GM12878 (cell line): ENCODE results near the gene CAPN2. TPM values are rescaled to one million over a fixed set of nuclear protein-coding genes. Genes with fewer than 3 reads are reported as not detected.

Source experiments
- ATAC-seq: fragments of 200-7000 bp; cut with Tn5 transposase; 3 replicates; pipeline ENCODE4 v1.9.1; 2020; ENCODE audit warnings: mild to moderate bottlenecking, moderate library complexity
- BruUV-seq: library from RNA; stranded (reverse); fragments of 400-500 nt; replicated peaks from 2 replicates; lab custom pipeline; 2021; lab: Mats Ljungman, UMichigan
- CTCF ChIA-PET: fragments of 300-600 bp; sonication (Branson Sonifier 250); formaldehyde crosslinking; extraction: SDS; loops from one replicate; lab custom pipeline; 2021; ENCODE audit warnings: inconsistent platforms; lab: Yijun Ruan, JAX
- POLR2A ChIA-PET: fragments of 350-600 bp; formaldehyde crosslinking; extraction: SDS; loops from one replicate; lab custom pipeline; 2021; ENCODE audit warnings: inconsistent platforms; lab: Charles Lee
- RAD21 ChIA-PET: fragments of 300-600 bp; sonication (Branson Sonifier 250); formaldehyde crosslinking; loops from one replicate; lab custom pipeline; 2023; ENCODE audit warnings: antibody characterized with exemption; ENCODE audit not compliant: unreplicated experiment; lab: Charles Lee
- SMC1A ChIA-PET: fragments of 300-600 bp; sonication (Branson Sonifier 250); formaldehyde crosslinking; loops from one replicate; lab custom pipeline; 2023; ENCODE audit not compliant: unreplicated experiment, uncharacterized antibody; lab: Charles Lee
- DNase-seq: peaks from one replicate; pipeline ENCODE4 v3.0.0-alpha.2; 2011; ENCODE audit warnings: low read depth, low spot score
- FAIRE-seq: peaks from 3 replicates; lab custom pipeline; 2011; peaks lifted over from hg19 to GRCh38; lab: Jason Lieb, UNC
- H2AFZ ChIP-seq: 2 replicates; pipeline ENCODE4 v1.6.0; 2011; ENCODE audit warnings: low read depth, low read length, control low read depth; ENCODE audit not compliant: control insufficient read depth
- H3K27ac ChIP-seq: 2 replicates; pipeline ENCODE4 v1.5.1; 2011; ENCODE audit warnings: control low read depth; ENCODE audit not compliant: control insufficient read depth, insufficient read depth
- H3K27me3 ChIP-seq, 2 experiments: replicated peaks in 1 of 2; 2 replicates each; pipeline versions ENCODE4 v1.6.0 to v1.6.1; 2011; ENCODE audit warnings: low read length in 1 of 2; ENCODE audit not compliant: control insufficient read depth in 2 of 2, insufficient read depth in 2 of 2
- H3K36me3 ChIP-seq, 2 experiments: 2 replicates each; pipeline ENCODE4 v1.5.1; 2011; ENCODE audit warnings: low read length in 1 of 2; ENCODE audit not compliant: control insufficient read depth in 2 of 2, insufficient read depth in 2 of 2
- H3K4me1 ChIP-seq: 2 replicates; pipeline ENCODE4 v1.6.1; 2011; ENCODE audit warnings: mild to moderate bottlenecking, low read length, moderate library complexity, mixed read lengths; ENCODE audit not compliant: control insufficient read depth, insufficient read depth
- H3K4me2 ChIP-seq: 2 replicates; pipeline ENCODE4 v1.6.0; 2011; ENCODE audit warnings: control low read depth; ENCODE audit not compliant: control insufficient read depth, insufficient read depth
- H3K4me3 ChIP-seq: fragments of 200-600 bp; sonication (generic); 2 replicates; pipeline ENCODE4 v1.5.1; 2016
- H3K79me2 ChIP-seq: 2 replicates; pipeline ENCODE4 v1.6.0; 2011; ENCODE audit warnings: low read length; ENCODE audit not compliant: control insufficient read depth, insufficient read depth
- H3K9ac ChIP-seq: 2 replicates; pipeline ENCODE4 v1.8.0; 2011; ENCODE audit warnings: low read length, control low read depth, mixed read lengths; ENCODE audit not compliant: control insufficient read depth, insufficient read depth
- H3K9me3 ChIP-seq: replicated peaks from 3 replicates; pipeline ENCODE4 v1.5.1; 2011; ENCODE audit warnings: mild to moderate bottlenecking, low read length; ENCODE audit not compliant: control insufficient read depth, insufficient read depth
- H4K20me1 ChIP-seq: 2 replicates; pipeline ENCODE4 v1.6.0; 2011; ENCODE audit not compliant: control insufficient read depth, insufficient read depth
- CREB1 ChIP-seq: IDR thresholded peaks from 2 replicates; pipeline ENCODE4 v1.6.1; 2012; ENCODE audit warnings: low read depth, mild to moderate bottlenecking, inconsistent platforms
- CREM ChIP-seq: IDR thresholded peaks from 2 replicates; pipeline ENCODE4 v1.6.1; 2014; ENCODE audit warnings: antibody characterized with exemption, low read depth
- EED ChIP-seq: sonication (generic); IDR thresholded peaks from 2 replicates; pipeline ENCODE4 v1.6.1; 2016; ENCODE audit warnings: antibody characterized with exemption, low read depth
- GATAD2B ChIP-seq: fragments of 450-650 bp; conservative IDR thresholded peaks from 2 replicates; pipeline ENCODE4 v1.6.1; 2017; ENCODE audit warnings: low read depth, mild to moderate bottlenecking, moderate library complexity
- LARP7 ChIP-seq: fragments of 450-650 bp; IDR thresholded peaks from 2 replicates; pipeline ENCODE4 v1.6.1; 2017; ENCODE audit warnings: mild to moderate bottlenecking
- NFXL1 ChIP-seq: fragments of 450-650 bp; IDR thresholded peaks from 2 replicates; pipeline ENCODE4 v1.6.1; 2017; ENCODE audit warnings: antibody characterized with exemption, mild to moderate bottlenecking, borderline replicate concordance
- SMC3 ChIP-seq: IDR thresholded peaks from 2 replicates; pipeline ENCODE4 v1.6.1; 2011; ENCODE audit warnings: low read length, improper control_type of control experiment, borderline replicate concordance
- ZNF24 ChIP-seq: fragments of 450-650 bp; IDR thresholded peaks from 2 replicates; pipeline ENCODE4 v1.6.1; 2017; ENCODE audit warnings: antibody characterized with exemption, mild to moderate bottlenecking
- WGBS: methylation state at CpG from one replicate; pipeline ENCODE4 v1.1.6; 2016; ENCODE audit warnings: low lambda C conversion rate; ENCODE audit not compliant: insufficient replicate concordance, insufficient coverage; ENCODE audit errors: missing lambda C conversion rate; 5-methylcytosine and 5-hydroxymethylcytosine counted together
- in situ Hi-C: fragments of 300-500 bp; cut with MboI; formaldehyde crosslinking; loops from 9 replicates; pipeline ENCODE4 v1.14.3; 2018; ENCODE audit warnings: mixed read lengths
- intact Hi-C: fragments of 100-400 bp; cut with micrococcal nuclease; formaldehyde crosslinking; loops from one replicate; pipeline ENCODE4 v1.14.2; 2022; ENCODE audit not compliant: unreplicated experiment
- polyA plus RNA-seq, 11 experiments: library from polyadenylated mRNA; depleted of rRNA in 4 of 11; unstranded in 6 of 11; stranded (reverse) in 5 of 11; fragments of >200 nt; fragmentation: Nextera tagmentation in 4 of 11; fragmentation: Illumina TruSeq in 1 of 11; extraction: Ambion mirVana in 4 of 11; extraction: Trizol in 1 of 11; gene quantifications; 1 replicate in 1 of 11; 2 replicates in 10 of 11; pipeline versions ENCODE4 v1.2.1 to v1.2.3, GENCODE V29; 2011 to 2016; ENCODE audit warnings: inconsistent platforms in 2 of 11, missing spikeins in 2 of 11, low read depth in 1 of 11
- total RNA-seq, 4 experiments: library from RNA; depleted of rRNA in 3 of 4; stranded (reverse); fragments of >200 nt in 3 of 4; fragmentation: Illumina TruSeq in 1 of 4; extraction: Trizol in 1 of 4; gene quantifications; 2 replicates each; pipeline versions ENCODE4 v1.2.1 to v1.2.3, GENCODE V29; 2013 to 2021

CAPN2 gene
- total and polyA plus RNA-seq, 10 of the 15 experiments (the other 5 are each of a cell fraction or from before 2014, with no cell fraction given): 6.0 to 21.4 (median 16.6) TPM

DNA sequence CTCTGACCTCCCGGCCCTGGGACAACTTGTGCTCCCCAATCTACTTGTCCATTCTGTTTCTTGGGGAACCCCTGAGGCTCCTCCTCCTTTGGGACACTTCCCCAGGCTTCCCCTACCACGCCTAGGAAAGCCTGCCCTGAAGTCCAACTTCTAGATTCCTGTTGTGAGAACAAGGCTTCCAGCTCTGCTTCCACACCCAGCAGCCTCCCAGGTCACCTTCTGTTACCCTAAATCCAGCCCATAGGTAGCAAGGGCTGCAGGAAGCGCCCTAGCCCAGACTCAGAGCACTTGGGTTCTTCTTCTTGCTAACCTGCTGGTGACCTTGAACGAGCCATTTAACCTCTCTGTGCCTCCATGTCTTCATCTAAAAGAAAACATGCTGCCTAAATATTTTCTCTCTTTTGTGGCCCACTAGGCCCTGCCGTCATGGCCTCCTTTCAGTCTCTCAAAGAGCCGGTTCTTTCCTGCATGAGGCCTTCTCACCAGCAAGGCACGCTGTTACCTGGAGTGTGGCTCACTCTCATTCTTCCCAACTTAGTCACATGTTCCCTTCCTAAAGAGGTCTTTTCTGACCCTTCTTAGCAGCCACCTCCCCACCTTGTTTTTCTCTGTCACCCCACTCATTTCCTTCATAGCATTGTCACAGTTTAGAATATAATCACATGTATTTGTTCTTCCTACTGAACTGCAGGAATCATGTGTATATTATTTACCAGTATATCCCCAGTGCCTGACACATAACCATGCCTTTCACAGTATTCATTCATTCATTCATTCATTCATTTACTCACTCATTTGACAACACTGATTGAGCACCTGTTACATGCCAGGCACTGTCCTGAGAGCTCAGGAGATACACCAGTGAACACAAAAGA is 1.4 kb downstream of the CAPN2 start:
- BruUV-seq: no TSS peak
- no peaks in the 10 kb centered on the region for H4K20me1 ChIP-seq
- ChIA-PET POLR2A (no interaction called here), SMC1A (no interaction called here)
- in situ Hi-C loops (no loop called here), intact Hi-C loops (loop anchor here (5.0 kb wide), 1 partner anchor 619 kb away; the partner anchor contains the start of gene NVL)
- H3K4me3 ChIP-seq: 0 out of 2 replicates have a peak overlapping the region, but pooled peaks have one; percentile 72
- DNase-seq: no peak
- no peaks in the 10 kb centered on the region for H3K9me3 ChIP-seq
- WGBS: 4% methylated on average over 7 of the region's 7 CpGs
- no peak overlapping the region for H2AFZ ChIP-seq
- TF ChIP-seq SMC3: no peak
- TF ChIP-seq GATAD2B: no peak
- TF ChIP-seq ZNF24: peak; percentile 73
- TF ChIP-seq, all 136 proteins: peak for 1
- Histone ChIP-seq H3K4me2 (peak overlapping the region; percentile 75; the same call in 1 of the 2 replicates), H3K27me3 (no peaks in the 10 kb centered on the region), H3K27ac (no peak overlapping the region), H3K9ac (no peak overlapping the region), H3K79me2 (no peaks in the 10 kb centered on the region; the same call in 1 of the 2 replicates), H3K4me1 (peaks cover 32% of the 10 kb centered on the region), H3K36me3 (no peaks in the 10 kb centered on the region)
- ATAC-seq (no peak), FAIRE-seq (peak; percentile 7)
- ChIA-PET CTCF (no interaction called here), RAD21 (no interaction called here)

DNA sequence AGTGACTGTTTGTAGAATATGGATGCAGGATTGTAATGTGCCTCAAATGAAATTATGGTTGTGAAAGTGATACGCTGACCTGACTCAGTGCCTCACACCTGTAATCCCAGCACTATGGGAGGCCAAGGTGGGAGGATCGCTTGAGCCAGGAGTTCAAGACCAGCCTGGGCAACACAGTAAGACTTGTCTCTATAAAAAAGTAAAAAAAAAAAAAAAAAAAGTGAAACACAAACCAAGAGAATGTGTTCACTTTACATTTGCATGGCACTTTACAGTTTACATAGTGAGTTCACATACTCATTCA is 2.0 kb downstream of the CAPN2 start:
- H3K27ac ChIP-seq: no peak overlapping the region
- H3K4me1 ChIP-seq: peaks cover 32% of the 10 kb centered on the region
- CTCF ChIA-PET: no interaction called here
- H3K4me3 ChIP-seq: no peak overlapping the region
- no peak for ATAC-seq
- 17% methylated on average over 2 of the region's 2 CpGs for WGBS
- no peaks in the 10 kb centered on the region for H4K20me1 ChIP-seq
- TF ChIP-seq EED (no peak), CREB1 (no peak), NFXL1 (no peak), CREM (no peak), LARP7 (no peak)
- H3K4me2 ChIP-seq: no peak overlapping the region; the same call in 1 of the 2 replicates
- no peaks in the 10 kb centered on the region; the same call in 1 of the 2 replicates for H3K79me2 ChIP-seq
- in situ Hi-C loops: no loop called here
- POLR2A ChIA-PET: no interaction called here
- no peaks in the 10 kb centered on the region for H3K36me3 ChIP-seq
- no peaks in the 10 kb centered on the region for H3K9me3 ChIP-seq
- H3K9ac ChIP-seq: no peak overlapping the region
- RAD21 ChIA-PET: no interaction called here
- H3K27me3 ChIP-seq: no peaks in the 10 kb centered on the region
- BruUV-seq: no TSS peak
- no peak for DNase-seq
- intact Hi-C loops: loop anchor here (5.0 kb wide), 1 partner anchor 618 kb away; the partner anchor contains the start of gene NVL
- no peak overlapping the region for H2AFZ ChIP-seq
- SMC1A ChIA-PET: no interaction called here
- no peak for FAIRE-seq
